Body of pancreas (tissue), 4 donors: Measurements from ENCODE around the gene DOK5.

Experiments used
- POLR2A ChIP-seq, 3 donors: fragments of 450-650 bp; IDR thresholded peaks; one replicate each; pipeline ENCODE4 v1.6.1; 2016; ENCODE audit warnings: antibody characterized with exemption in 3 of 3, mild to moderate bottlenecking in 2 of 3
- TF ChIP-seq, protein P1 (sequence below), 7 experiments: fragments of 450-650 bp in 4 of 7; fragments of 200-600 bp in 3 of 7; sonication (generic) in 3 of 7; IDR thresholded peaks; one replicate each; pipeline ENCODE4 v1.5.1; 2016 to 2019; ENCODE audit warnings: antibody characterized with exemption in 7 of 7

DNA sequence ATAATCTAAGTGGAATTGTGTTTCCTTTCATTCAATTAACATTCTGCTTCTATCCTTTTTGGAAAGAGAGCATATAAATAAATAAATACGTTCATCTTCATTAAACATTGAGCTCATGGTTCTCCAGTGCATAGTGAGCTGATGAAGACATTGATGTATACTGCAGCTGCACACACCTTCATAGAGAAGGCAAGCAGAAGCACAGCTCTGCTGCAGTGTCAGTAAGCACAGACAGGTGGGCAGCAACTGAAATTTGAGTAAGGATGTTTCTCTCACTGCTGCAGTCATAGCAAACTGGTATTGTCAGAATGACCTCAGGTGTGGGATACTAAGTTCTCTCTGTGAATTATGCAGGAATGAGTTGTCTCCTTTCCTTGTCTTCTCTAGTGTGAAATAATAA, 202.9 kb downstream of the DOK5 start:
- no peak for TF ChIP-seq POLR2A (IDR thresholded peaks at IDR 0.05)
- TF ChIP-seq, protein P1, sequence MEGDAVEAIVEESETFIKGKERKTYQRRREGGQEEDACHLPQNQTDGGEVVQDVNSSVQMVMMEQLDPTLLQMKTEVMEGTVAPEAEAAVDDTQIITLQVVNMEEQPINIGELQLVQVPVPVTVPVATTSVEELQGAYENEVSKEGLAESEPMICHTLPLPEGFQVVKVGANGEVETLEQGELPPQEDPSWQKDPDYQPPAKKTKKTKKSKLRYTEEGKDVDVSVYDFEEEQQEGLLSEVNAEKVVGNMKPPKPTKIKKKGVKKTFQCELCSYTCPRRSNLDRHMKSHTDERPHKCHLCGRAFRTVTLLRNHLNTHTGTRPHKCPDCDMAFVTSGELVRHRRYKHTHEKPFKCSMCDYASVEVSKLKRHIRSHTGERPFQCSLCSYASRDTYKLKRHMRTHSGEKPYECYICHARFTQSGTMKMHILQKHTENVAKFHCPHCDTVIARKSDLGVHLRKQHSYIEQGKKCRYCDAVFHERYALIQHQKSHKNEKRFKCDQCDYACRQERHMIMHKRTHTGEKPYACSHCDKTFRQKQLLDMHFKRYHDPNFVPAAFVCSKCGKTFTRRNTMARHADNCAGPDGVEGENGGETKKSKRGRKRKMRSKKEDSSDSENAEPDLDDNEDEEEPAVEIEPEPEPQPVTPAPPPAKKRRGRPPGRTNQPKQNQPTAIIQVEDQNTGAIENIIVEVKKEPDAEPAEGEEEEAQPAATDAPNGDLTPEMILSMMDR (IDR thresholded peaks at IDR 0.05): no peak
